Measurements from ENCODE around the gene IL1RAPL1. TPM values are rescaled to one million over a fixed set of nuclear protein-coding genes. Genes with fewer than 3 reads are reported as not detected.

IL1RAPL1 gene
- total and polyA plus RNA-seq, 2 donors (not counting 3 experiments of a cell fraction or from before 2014, with no cell fraction given), result 0.79 to 1.3 TPM

DNA sequence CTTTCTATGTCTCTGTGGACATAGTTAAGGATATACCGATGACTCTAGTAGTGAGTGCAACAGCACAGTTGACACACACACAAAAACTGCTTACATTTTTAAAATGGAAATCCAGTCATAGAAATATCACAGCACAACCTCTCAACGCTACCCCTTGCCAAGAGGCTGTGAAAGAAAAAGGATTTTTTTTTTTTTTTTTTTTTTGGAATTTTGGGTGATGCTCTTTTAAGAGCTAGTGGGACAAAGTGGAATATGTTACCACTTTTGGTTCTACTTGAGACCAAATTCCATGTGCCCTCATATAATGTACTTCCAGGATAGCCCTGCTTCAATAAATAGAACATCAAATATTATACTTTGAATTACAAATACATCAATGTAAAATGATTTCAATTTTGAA, 1247.1 kb downstream of the IL1RAPL1 start:
- Histone ChIP-seq H4K20me1 (replicated peaks; ENCODE audit: control insufficient read depth, extremely low read depth, insufficient read depth, low read length) (no peaks in the 10 kb centered on the region), H3K4me2 (ENCODE audit: insufficient read depth, low read length) (no peak overlapping the region), H3K9me1 (replicated peaks; ENCODE audit: control insufficient read depth, extremely low read depth, insufficient read depth, low read length) (no peaks in the 10 kb centered on the region), H3K27ac (ENCODE audit: insufficient read depth, low read depth, low read length) (no peak overlapping the region), H3K9me3 (replicated peaks; ENCODE audit: control insufficient read depth, insufficient read depth, low read length) (no peaks in the 10 kb centered on the region), H3K4me1 (ENCODE audit: control insufficient read depth, extremely low read depth, insufficient read depth, low read length) (no peaks in the 10 kb centered on the region), H3K9ac (replicated peaks; ENCODE audit: extremely low read depth, insufficient read depth, low read length) (no peak overlapping the region), H3K36me3 (ENCODE audit: control insufficient read depth in 2 of 2, extremely low read depth in 1 of 2, insufficient read depth in 2 of 2, low read length in 2 of 2) (no peaks in the 10 kb centered on the region), H3K4me3 (replicated peaks in 1 of 3; ENCODE audit: insufficient read depth in 1 of 3, low read depth in 1 of 3, low read length in 3 of 3) (no peak overlapping the region), H3K79me2 (ENCODE audit: control insufficient read depth, insufficient read depth, low read length) (no peaks in the 10 kb centered on the region), H2AFZ (ENCODE audit: low read depth, low read length) (no peak overlapping the region), H3K27me3 (ENCODE audit: control insufficient read depth in 2 of 2, insufficient read depth in 2 of 2, low read length in 2 of 2) (no peaks in the 10 kb centered on the region)
- dilution Hi-C loops (cut with MboI; ENCODE audit: extremely low pct_ligation_motif_present, low sequenced_read_pairs), result no loop called here
- intact Hi-C loops (cut with micrococcal nuclease), result no loop called here
- DNase-seq (ENCODE audit: low read depth, low spot score), result no peak
- no TSS peak for BruUV-seq (replicated peaks)
- ChIA-PET POLR2A (no interaction called here), CTCF (interaction anchor here (0.6 kb wide), 3 partner anchors 67 to 558 kb away, joined by 3 to 4 read pairs (median 3); no protein-coding TSS in a partner anchor)
- TF ChIP-seq POLR2AphosphoS5 (IDR thresholded peaks at IDR 0.05; ENCODE audit: insufficient read depth, low read depth, low read length) (no peak), FOS (IDR thresholded peaks at IDR 0.05; ENCODE audit: borderline replicate concordance, insufficient read depth, low read length) (no peak), EZH2 (IDR thresholded peaks at IDR 0.05; ENCODE audit: borderline replicate concordance, low read depth, low read length, severe bottlenecking) (no peak), GATA2 (IDR thresholded peaks at IDR 0.05; ENCODE audit: insufficient read depth, insufficient read length, low read depth, low read length) (no peak), MYC (IDR thresholded peaks at IDR 0.05; ENCODE audit: low read depth, low read length) (no peak), JUN (IDR thresholded peaks at IDR 0.05; ENCODE audit: borderline replicate concordance, insufficient read depth, insufficient read length, low read depth) (no peak), POLR2A (IDR thresholded peaks at IDR 0.05; ENCODE audit: low read depth, low read length) (no peak)
- TF ChIP-seq, protein P1, sequence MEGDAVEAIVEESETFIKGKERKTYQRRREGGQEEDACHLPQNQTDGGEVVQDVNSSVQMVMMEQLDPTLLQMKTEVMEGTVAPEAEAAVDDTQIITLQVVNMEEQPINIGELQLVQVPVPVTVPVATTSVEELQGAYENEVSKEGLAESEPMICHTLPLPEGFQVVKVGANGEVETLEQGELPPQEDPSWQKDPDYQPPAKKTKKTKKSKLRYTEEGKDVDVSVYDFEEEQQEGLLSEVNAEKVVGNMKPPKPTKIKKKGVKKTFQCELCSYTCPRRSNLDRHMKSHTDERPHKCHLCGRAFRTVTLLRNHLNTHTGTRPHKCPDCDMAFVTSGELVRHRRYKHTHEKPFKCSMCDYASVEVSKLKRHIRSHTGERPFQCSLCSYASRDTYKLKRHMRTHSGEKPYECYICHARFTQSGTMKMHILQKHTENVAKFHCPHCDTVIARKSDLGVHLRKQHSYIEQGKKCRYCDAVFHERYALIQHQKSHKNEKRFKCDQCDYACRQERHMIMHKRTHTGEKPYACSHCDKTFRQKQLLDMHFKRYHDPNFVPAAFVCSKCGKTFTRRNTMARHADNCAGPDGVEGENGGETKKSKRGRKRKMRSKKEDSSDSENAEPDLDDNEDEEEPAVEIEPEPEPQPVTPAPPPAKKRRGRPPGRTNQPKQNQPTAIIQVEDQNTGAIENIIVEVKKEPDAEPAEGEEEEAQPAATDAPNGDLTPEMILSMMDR (IDR thresholded peaks at IDR 0.05; ENCODE audit: extremely low read depth in 1 of 2, insufficient read depth in 1 of 2, low read depth in 1 of 2, low read length in 2 of 2), result no peak
- TF ChIP-seq, protein P2, sequence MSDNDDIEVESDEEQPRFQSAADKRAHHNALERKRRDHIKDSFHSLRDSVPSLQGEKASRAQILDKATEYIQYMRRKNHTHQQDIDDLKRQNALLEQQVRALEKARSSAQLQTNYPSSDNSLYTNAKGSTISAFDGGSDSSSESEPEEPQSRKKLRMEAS (IDR thresholded peaks at IDR 0.05; ENCODE audit: insufficient read depth, insufficient read length), result no peak
- no peak for FAIRE-seq

All from endothelial cell of umbilical vein (primary cell).